Mucosa of descending colon (tissue), 3 donors: Measurements from ENCODE around the gene ADORA2A. TPM values are rescaled to one million over a fixed set of nuclear protein-coding genes. Genes with fewer than 3 reads are reported as not detected.

Experiments used
- ATAC-seq: fragments of 200-7000 bp; cut with Tn5 transposase; one replicate; pipeline ENCODE4 v1.9.1; 2020; ENCODE audit warnings: mild to moderate bottlenecking, moderate library complexity
- DNase-seq, 3 donors: peaks; one replicate each; pipeline ENCODE4 v3.0.0-alpha.2; 2020
- H3K36me3 ChIP-seq: fragments of 200-600 bp; one replicate; pipeline ENCODE4 v1.8.0; 2021; ENCODE audit warnings: low read depth, mild to moderate bottlenecking
- H3K4me1 ChIP-seq: fragments of 200-600 bp; one replicate; pipeline ENCODE4 v1.8.0; 2021; ENCODE audit warnings: low read depth, mild to moderate bottlenecking
- H3K4me3 ChIP-seq: fragments of 200-600 bp; one replicate; pipeline ENCODE4 v1.8.0; 2021; ENCODE audit warnings: mild to moderate bottlenecking
- H3K9me3 ChIP-seq: fragments of 200-600 bp; one replicate; pipeline ENCODE4 v1.8.0; 2021; ENCODE audit warnings: mild to moderate bottlenecking
- intact Hi-C, 2 donors: fragments of 100-400 bp; cut with DNase I in 1 of 2; cut with micrococcal nuclease in 1 of 2; formaldehyde crosslinking; loops; one replicate each; pipeline versions ENCODE4 v1.11.0 to v1.11.1; 2022; cut with DNase I, micrococcal nuclease
- total RNA-seq, 3 donors: library from RNA; stranded (reverse); fragmentation: NEBNext Ultra II Directional in 2 of 3; extraction: Animal tissue kit (Norgen Biotek cat#: 25700) in 2 of 3; gene quantifications; one replicate each; pipeline versions ENCODE4 v1.2.1 to v1.2.4, GENCODE V29; 2021 to 2023
- TF ChIP-seq, protein P1 (sequence below): fragments of 200-600 bp; IDR thresholded peaks from one replicate; pipeline ENCODE4 v1.8.0; 2022; ENCODE audit warnings: antibody characterized with exemption, mild to moderate bottlenecking
- donor health status: DM: no; HTN: no; CAD: no; lungs with moderate emphysema.
- donor health status: DM: no; HTN: no; CAD: no.
- donor health status: DM: no; HTN: yes; CAD: no.

Gene ADORA2A
- total RNA-seq, 3 donors from 2014 or later, result 2.1 to 4.0 (median 3.6) TPM

- H3K4me1 ChIP-seq, result no peaks in the 10 kb centered on the region
- no peak overlapping the region for H3K4me3 ChIP-seq
- H3K9me3 ChIP-seq, result no peaks in the 10 kb centered on the region
- no peak for ATAC-seq
- H3K36me3 ChIP-seq, result no peaks in the 10 kb centered on the region
- intact Hi-C loops, result no loop called here
- DNase-seq, result peak in 1 of 3 donors; percentile 9
- TF ChIP-seq, protein P1, sequence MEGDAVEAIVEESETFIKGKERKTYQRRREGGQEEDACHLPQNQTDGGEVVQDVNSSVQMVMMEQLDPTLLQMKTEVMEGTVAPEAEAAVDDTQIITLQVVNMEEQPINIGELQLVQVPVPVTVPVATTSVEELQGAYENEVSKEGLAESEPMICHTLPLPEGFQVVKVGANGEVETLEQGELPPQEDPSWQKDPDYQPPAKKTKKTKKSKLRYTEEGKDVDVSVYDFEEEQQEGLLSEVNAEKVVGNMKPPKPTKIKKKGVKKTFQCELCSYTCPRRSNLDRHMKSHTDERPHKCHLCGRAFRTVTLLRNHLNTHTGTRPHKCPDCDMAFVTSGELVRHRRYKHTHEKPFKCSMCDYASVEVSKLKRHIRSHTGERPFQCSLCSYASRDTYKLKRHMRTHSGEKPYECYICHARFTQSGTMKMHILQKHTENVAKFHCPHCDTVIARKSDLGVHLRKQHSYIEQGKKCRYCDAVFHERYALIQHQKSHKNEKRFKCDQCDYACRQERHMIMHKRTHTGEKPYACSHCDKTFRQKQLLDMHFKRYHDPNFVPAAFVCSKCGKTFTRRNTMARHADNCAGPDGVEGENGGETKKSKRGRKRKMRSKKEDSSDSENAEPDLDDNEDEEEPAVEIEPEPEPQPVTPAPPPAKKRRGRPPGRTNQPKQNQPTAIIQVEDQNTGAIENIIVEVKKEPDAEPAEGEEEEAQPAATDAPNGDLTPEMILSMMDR, result no peak
Observed at GRCh38 chr22:24416611-24417010, 10.8 kb upstream of the ADORA2A start.

DNA sequence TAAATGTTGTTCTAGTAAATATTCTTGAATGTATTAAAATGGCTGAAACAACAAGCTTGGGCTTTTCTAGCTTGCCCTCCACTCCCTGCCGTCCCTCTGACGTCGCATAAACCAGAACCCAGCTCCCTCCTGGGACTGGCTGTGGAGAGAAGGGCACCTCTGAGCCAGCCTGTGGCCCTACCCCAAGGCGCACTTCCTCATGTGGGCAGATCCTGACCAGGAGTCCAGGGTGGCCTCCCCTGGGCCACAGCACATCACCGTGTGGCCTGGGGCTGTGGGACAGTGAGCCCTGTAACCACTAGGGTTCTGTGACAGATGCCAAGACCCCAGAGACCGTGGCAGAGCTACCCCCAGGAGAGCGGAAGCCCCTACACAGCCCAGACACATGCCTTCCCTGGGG is 10.2 kb upstream of the ADORA2A start:
- Histone ChIP-seq H3K36me3 (no peaks in the 10 kb centered on the region), H3K4me3 (no peak overlapping the region), H3K9me3 (no peaks in the 10 kb centered on the region), H3K4me1 (no peaks in the 10 kb centered on the region)
- DNase-seq (peak in 1 of 3 donors; percentile 20), ATAC-seq (no peak)
- TF ChIP-seq, protein P1, result no peak
- intact Hi-C loops, result no loop called here

- peak in 1 of 3 donors; percentile 24 for DNase-seq
- Histone ChIP-seq H3K9me3 (no peaks in the 10 kb centered on the region), H3K36me3 (no peaks in the 10 kb centered on the region), H3K4me3 (no peak overlapping the region), H3K4me1 (no peaks in the 10 kb centered on the region)
- ATAC-seq, result no peak
- intact Hi-C loops, result no loop called here
- TF ChIP-seq, protein P1, result no peak
Observed at GRCh38 chr22:24417901-24418641, 9.3 kb upstream of the ADORA2A start.

DNA sequence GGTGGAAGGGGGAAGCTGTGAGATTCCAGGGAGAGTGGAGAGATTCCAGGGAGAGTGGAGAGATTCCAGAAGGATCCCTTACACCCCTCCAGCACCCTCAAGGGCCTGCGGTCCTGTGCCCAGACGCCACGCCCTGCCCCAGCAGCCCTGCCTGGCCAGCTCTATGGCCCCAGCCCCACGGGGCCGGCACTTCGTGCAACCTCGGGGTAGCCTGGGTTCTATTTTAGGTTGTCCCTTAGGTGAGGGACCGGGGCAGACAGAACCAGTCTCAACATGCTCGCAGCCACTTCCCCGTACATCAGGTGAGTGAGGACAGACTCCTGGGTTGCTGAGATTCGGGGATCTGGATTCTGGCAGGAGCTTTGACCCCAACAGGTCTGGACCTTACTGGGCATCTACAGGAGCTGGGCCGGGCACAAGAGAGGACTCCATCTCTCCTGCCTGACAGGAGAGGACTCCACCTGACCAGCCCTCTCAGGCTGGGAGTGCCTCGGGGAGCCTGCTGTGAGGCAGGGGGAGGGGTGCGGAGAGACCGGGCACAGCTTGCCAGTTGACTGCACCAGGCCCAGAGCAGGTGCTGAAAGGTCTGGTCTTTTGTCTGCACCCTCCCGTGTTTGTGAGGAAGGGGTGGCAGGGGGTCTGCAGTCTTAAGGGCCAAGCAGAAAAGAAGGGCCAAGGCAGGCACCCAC is 8.5 kb upstream of the ADORA2A start:
- Histone ChIP-seq H3K9me3 (no peaks in the 10 kb centered on the region), H3K4me3 (no peak overlapping the region), H3K4me1 (peaks cover 3% of the 10 kb centered on the region), H3K36me3 (no peaks in the 10 kb centered on the region)
- intact Hi-C loops, result no loop called here
- ATAC-seq (no peak), DNase-seq (peak in 1 of 3 donors; percentile 27)
- TF ChIP-seq, protein P1, result no peak

DNA sequence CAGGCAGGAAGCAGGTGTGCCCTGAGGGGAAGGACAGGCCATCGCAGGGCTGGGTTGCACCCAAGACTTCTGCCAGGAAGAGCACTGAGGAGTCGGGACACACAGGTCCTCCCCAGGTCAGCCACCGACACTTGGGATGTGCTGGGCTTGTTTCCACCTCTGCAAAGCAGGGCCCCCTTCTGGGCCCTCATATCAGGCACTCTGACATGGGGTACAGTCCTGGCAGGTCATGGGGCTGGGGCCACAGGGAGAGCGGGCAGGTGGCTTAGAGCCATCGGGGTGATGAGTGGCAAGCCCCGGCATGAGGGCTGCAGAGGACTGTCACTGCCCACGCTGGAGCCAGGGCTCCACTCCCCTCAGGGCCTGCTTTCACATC is 7.9 kb upstream of the ADORA2A start:
- TF ChIP-seq, protein P1, result no peak
- intact Hi-C loops, result no loop called here
- ATAC-seq, result no peak
- no peak overlapping the region for H3K4me3 ChIP-seq
- peaks cover 8% of the 10 kb centered on the region for H3K4me1 ChIP-seq
- H3K36me3 ChIP-seq, result no peaks in the 10 kb centered on the region
- H3K9me3 ChIP-seq, result no peaks in the 10 kb centered on the region
- peak in 1 of 3 donors; percentile 31 for DNase-seq
